Measurements from ENCODE around the gene CYP46A1.

CYP46A1 gene

DNA sequence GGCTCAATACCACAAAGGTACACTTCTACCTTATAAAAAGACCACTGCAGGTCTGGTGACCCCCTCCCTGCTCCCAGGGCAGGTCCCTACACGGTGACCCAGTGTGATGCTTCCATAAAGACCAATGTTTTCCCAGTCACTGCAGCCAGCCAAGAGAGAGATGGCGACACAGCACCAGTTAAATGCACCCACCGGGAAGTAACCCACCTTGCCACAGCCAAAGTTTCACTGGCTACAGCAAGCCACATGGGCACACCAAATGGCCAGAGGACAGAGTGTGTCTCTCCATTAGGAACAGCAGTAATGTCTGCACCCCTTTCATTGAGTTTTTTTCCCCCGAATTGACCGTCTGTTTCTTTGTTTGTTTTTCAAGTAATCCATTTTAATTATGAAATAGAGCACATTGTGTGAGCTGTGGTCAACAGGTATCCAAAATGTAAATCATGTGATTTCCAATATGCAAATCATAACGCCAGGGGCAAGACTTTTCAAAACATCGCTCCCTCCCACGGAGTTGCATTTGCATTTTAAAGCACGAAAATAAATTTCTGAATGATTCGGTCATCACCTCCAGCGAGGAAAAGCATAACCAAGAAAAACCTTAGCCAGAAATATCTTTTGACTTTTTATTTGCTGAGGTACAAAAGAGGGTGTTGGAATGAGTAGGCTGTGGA, 60.2 kb downstream of the CYP46A1 start:
- DNase-seq (ENCODE audit: low read depth in 2 of 2) = peak; percentile 38 to 45

DNA sequence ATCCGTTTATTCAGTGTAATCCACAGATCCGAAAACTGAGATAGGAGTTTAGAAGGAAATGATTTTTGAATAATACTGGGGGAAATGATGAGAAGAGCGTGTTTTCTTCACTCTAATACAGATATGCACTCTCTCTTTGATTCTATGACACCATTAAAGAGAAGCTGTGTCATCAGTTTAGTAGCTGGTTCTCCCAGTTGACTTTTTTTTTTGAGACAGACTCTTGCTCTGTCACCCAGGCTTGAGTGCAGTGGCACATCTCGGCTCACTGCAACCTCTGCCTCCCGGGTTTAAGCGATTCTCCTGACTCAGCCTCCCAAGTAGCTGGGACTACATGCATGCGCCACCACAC, 60.8 kb downstream of the CYP46A1 start:
- DNase-seq (ENCODE audit: low read depth in 2 of 2) = no peak

DNA sequence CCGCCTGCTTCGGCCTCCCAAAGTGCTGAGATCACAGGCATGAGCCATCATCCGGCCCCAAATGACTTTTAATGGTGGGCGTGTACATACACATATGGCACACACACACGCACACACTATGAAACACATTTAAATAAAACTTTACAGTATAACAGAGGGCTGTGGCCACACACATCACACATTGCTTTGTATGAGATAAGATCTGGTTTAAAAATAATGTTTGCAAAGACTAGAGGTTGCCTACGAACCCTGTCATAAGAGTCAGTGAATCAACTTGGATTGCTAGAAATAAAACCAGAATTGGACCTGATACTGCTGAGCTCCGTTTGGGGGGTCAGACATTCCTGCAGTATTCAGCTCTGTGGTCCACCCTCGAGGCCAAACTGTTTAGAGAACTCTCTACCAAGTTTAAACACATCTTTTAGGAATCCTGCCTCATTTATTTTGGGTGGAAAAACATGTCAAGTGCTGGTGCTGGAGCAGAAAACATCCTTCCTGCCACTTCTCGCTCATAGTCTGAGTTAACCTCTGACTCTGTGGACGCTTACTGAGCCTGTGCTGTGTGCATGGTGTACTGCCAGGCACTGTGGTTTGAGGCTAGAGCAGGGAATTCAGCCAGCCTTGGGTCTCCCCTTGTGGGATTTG, 61.3 kb downstream of the CYP46A1 start:
- DNase-seq (ENCODE audit: low read depth in 2 of 2) = peak in 1 of 2 experiments; percentile 39

DNA sequence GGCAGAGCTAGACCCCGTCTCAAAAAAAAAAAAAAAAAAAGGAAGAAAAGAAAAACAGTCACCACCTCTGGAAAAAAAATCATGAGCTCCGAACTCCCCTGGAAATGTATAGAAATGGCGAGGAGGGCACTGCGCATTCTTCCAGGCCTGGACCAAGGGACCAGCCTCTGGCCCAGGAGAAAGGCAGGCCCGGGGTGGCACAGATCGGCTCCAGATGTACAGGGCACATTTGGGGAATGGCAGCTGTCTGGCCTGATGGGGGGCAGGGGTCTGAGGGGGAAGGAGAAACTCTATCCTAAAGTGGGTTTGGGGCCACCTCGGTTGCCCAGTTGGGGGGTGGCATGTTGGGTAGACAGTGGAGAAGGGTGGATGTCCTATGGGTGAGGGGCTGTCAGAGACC, 63.1 kb downstream of the CYP46A1 start:
- no peak for DNase-seq (ENCODE audit: low read depth in 2 of 2)

DNA sequence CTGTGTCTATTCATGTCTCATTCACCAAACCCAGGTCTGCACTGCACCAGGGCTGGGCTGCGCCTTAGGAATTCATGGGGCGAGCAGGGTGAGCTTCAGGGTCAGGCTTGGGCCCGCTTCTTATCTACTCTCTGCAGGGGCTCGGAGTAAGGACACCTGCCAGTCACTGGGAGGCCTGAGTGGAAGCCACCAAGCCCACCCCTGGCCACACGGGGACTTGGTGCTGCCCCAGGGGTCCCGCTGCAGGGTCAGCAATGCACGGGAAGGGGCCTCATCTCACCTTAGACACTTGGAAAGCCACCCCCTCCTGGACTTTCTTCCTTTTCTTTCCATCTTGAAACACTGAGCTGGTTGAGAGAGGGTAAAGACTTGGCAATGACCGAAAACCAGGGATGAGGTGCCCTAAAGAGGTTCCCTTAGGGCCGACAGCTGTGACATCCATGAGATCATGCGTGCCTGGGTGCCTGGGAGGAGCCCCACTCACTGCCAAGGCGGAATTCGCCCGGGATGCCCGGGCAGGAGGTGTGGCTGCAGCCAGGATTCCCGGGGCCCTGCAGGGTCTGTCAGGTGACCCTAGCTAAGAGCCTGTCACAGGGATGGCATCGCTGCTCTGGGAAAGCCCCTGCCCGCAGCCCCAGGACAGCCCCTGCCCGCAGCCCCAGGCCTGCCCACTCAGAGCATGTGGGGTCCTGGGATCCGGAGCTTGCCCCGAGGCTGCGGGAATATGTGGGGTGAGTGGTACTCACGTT, 63.7 kb downstream of the CYP46A1 start:
- DNase-seq (ENCODE audit: low read depth in 2 of 2) = no peak

DNA sequence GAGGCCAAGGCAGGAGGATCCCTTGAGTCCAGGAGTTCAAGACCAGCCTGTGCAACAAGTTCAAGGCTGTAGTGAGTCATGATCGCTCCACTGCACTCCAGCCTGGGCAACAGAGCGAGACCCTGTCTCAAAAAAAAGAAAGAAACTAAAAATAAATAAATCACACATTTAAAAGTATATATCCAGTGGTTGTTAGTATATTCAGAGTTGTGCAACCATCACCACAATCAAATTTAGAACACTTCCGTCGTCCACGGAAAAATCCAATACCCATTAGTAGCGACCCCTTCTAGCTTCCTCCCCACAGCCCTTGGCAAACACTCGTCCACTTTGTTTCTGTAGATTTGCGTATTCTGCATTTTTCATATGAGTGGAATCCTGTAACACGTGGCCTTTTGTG, 64.4 kb downstream of the CYP46A1 start:
- DNase-seq (ENCODE audit: low read depth in 2 of 2) = no peak

DNA sequence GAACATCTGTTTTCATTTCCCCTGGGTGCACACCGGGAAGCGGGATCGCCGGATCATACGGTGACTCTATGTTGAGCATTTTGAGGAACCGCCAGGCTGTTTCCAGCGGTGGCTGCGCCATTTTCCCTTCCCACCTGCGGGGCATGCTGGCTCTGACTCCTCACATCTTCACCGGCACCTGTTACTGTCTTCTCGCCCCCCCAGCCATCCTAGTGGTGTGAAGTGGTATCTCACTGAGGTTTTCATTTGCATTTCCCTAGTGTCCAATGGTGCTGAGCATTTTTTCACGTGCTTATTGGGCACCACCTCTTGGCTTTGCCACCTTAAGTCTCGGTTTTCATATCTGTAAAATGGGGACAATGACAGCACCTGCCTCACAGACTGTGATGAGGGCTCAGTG, 65.0 kb downstream of the CYP46A1 start:
- DNase-seq (ENCODE audit: low read depth in 2 of 2) = no peak

DNA sequence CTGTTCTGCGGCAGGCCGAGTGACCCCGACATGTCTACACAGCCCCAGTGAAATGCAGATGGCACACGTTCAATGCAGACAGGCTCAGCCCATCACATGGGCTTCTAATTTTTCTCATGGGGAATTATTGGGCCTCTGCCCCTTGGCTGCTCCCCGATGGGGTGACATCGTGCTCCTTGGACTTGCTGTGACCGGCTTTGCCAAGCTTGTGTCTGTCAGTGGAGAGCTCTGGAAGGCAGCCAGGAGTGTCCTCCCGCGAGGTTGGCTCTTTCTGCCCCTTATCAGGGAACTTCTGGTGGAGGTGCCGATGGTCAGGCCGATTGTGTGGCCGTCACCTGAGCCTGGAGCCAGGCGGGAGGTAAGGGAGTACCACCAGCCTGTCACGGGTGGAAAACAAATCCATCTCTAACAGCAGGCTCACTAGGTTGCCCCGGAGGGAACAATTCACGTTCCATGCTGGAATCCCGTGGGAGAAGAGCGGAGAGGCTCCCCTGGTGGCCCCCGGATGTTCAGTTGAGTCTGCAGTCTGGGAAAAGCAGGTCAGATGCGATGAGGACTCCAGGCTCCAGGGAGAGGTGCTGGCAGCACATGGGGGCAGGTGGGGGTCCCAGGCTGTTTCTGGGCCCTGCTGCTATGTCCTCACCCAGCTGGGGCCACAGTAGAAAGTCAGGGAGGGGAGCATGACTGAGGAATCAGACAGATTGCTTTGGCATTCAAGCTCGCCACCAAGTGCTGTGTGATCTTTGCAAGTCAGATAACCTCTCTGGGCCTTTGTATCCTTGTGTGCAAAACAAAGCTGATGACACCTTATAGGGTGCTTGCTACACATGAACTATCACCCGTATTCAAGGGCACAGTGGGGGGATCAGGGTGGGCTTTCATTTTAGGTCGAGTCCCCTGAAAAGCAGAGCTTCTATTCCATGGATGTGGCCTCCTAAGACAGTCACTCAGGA, 65.9 kb downstream of the CYP46A1 start:
- DNase-seq (ENCODE audit: low read depth in 2 of 2) = no peak

DNA sequence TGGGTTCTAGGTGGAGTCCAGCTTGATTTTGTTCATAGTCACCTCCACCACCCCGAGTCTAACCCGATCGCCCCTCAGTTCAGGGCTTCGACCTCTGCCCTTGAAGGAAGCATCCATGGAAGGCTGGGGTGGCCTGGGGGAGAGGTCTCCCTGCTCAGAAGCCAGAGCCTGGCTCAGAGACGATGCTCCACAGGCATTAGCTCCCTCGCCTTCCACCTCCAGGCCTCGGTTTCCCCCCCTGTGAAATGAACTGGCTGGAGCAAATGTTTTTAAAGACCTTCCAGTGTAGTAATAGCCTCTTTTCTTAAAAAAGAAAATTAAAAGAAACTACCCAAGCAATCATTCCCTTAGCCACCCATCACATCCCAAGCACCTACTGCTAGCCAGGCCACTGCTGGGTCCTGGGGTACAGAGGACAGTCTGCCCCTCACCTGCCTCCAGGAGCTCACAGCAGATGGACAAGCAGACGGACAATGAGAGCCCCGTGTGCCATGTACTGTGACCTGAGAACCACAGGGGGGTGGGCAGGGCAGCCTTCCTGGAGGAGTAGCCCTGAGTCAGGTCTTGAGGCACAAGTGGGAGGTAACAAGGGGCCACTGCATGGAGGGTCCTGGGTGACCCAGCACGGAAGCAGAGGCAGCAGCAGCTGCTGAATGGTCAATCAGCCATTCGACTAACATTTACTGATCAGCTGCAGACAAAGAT, 66.8 kb downstream of the CYP46A1 start:
- no peak for DNase-seq (ENCODE audit: low read depth in 2 of 2)

DNA sequence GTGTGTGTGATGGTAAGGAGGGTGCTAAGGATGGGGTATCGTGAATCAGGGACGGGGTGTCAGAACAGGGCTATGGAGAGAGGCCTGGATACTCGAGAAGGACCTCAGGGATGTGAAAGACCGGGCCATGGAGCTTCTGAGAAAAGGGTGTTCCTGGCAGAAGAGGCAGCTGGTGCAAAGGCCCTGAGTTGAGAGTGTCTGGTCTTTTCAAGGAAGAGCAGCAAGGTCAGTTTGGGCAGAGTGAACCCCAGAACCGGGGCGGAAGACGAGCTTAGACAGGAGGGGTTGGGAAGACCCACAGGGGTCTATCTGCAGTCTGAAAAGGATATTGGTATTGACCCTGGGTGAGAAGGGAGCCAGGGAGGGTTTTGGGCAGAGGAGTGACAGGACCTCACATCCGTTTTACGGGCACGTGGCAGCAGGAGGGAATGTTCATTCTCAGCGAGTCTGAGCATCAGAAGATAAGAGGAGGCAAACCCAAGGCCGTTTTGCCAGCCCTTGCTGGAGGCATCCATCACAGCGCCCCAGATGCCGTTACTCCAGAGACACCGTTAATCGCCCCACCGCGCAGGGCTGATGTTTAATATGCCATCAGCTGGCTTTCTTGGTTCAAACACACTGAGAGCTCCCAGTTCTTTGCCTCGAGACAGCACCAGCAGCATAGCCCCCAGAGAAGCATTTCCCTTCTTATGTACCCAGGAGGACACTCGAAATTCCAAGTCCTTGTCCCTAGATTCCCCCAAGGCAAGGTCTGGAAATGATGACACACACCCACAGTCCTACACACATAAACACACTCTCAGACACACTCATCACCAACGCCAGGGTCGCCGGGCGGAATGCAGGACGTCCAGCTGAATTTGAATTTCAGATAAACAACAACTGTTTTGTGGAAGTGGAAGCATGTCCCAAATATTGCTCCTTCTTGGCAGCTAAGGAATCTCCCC, 67.7 kb downstream of the CYP46A1 start:
- no peak for DNase-seq (ENCODE audit: low read depth in 2 of 2)

DNA sequence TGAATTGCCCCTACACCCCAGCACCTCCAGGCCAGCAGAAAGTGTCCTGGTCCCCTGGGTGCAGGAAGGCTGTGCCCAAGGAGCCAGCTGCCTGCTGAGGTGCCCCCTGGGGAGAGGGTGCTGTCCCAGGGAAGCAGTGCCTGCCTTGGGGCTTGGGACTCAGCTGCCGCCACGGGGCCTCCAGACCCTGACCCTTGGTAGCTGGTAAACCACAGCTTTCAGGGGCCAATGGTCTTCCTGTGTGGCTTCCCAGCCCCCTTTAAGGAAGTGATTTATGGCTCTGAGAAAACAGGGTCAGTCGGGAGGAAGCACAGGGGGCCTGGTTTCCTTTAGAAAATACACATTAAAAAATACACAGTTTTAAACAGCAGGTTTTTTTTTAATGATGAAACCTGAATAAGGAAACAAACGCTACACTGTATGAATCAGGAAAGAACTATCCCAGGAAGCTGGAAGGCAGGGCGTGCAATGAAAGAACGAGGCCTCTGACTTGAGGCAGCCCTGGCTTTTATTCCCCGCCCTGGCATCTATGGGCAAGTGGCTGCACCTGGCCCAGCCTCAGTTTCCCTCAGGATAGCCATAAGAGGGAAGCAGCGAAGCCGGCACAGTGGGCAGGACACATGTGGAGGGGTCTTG, 68.5 kb downstream of the CYP46A1 start:
- DNase-seq (ENCODE audit: low read depth in 2 of 2) = peak in 1 of 2 experiments; percentile 42

DNA sequence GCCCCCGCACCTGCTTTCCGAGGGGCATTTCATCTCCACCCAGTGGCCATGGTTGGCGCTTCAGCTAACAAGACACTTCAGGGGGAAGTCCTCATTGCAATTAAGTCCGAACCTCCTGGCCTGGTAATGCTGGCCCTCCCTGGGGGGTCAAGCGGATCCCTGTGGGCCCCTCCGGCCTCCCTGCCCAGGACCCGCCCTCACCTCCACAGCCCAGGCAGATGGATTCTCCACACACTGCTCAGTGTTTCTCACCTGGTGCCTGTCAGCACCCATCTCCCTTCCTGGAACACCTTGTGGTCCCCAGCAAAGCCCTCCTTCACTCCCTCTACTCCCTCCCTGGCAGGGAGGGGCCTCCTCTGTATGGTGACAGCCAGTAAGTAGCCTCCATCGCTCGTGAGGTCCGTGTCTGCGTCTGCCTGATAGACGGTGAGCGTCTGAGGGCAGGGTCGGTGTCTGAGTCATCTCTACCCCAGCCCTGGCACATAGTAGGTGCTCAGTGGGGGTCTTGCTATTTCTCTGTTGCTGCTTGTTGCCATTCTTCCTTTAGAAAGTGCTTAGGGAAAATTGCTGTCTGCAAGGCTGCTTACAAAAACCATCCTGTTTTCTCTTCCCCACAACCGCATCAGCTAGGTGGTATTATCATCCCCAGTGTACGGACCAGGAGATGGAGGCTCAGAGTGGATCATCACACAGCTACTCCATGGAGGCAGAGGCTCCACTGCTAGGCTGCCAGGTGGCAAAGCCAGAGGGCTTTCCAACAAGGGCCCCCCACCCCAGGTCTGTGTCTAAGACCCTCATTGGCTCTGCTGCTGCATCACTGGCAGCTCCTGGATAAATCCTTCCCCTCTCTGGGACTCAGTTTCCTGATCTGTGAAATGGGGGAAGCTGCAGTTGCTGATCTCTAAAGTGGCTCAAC, 69.4 kb downstream of the CYP46A1 start:
- no peak for DNase-seq (ENCODE audit: low read depth in 2 of 2)

DNA sequence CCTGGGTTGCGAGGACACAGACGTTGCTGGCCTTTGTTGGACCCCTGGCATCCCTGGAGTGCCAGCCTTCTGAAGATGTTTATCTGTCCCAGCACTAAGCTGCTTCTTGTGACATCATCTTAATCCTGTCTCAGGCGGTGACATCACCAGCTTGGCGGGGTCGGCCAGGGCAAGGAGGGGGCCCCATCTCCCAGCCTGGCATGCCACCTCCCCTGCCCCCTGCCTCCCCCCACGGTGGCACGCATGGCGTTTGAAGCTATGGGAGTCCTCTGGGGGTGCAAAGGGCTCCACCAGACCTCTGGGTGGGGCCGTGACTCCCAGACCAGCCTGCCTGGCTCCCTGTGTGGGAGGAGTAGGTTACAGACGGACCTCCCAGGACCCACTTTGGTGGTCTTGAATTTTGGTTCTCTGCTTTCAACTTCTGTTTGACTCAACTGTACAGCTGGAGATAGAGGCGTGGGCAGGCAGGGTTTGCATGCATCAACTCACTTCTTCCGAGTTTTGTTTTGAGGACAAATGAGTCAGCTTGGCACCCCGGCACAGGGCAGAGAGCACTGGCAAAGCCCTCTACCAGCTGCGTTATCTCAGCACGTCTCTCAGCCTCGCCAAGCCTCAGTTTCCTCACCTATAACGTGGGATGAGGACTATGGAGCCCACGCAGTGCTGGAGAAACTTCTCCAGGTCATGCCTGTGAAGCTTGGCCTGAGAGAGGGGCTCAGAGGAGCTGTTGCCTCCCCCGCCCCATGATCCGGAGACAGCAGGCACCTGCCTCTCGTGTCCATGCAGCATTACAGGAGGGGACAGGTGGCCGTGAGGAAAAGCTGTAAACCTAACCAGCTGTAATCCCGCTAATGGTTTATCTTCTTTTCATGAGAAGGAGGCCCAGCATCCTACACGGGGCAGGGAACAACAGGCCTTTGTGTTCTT, 70.3 kb downstream of the CYP46A1 start:
- DNase-seq (ENCODE audit: low read depth in 2 of 2) = no peak

DNA sequence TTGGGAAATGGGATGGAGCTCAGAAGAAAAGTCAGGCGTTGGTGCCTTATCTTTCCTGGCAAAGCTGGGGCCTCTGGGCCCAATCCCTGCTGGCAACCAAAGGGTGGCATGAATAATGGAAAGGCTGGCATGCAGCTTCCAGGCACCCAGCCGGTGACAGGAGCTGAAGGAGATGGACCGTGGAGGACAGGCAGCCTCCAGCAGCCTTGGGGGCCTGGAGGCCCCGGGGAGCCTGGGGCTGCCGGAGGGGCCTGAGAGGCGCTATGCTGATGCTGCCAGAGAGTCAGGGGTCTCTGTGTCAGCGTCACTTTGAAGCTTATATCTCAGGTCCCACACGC, 70.9 kb downstream of the CYP46A1 start:
- DNase-seq (ENCODE audit: low read depth in 2 of 2) = no peak

DNA sequence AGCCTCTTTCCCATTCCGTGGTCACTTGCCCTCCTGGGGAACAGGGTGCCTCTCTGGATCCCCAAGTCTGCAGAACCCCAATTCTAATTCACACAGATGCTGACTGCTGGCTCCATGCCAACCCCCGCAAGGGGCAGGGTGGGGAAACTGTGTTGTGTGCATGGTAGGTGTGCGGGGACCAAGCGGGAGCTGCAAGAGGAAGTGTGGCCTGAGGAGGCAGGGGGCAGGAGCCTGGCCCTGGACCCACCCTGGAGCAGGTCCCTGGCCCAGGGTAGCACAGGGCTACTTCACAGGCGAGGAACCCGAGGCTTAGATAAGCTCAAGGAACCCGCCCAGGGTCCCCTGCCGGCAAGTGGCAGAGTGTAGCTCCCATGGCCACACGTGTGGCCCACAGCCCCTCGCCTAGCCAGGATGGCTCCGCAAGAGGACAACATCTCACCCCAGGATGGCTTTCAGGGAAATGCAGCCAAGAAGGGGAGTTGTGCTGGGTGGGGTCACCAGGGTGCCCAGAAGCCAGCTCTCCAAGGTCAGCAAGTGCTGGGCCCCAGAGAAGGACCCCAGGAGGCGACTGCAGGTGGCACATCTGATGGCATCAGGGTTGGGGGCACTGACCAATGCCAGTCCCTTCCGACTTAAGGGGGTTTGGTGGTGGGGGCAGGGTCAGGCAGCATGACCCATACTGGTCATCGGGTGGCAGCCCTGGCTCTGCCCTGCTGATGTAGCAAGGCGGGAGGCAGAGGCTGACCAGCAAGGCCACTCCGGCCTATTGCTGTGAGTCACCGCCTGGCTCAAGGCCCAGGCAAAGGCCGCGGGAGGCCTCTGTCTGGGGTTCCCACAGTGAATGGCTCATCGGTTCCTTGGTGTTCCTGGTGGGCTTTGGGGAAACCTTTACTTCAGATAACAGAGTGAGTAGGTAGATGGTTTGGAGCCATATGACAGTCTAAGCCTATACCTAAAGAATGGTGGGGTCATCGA, 71.8 kb downstream of the CYP46A1 start:
- DNase-seq (ENCODE audit: low read depth in 2 of 2) = no peak

DNA sequence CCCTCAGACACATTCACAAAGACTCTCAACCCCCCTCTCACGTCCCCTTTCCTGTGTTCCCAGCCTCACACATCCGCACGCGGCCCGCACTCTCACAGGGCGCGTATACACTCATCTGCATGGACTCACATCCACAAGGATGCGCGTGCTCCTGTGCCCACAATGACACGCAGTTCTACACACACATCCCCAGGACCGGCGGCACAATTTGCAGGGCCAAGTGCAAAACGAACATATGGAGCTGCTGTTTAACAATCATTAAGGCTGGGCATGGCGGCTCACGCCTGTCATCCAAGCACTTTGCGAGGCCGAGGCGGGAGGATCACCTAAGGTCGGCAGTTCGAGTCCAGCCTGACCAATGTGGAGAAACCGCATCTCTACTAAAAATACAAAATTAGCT, 72.7 kb downstream of the CYP46A1 start:
- no peak for DNase-seq (ENCODE audit: low read depth in 2 of 2)
